HEK293 (cell line): ENCODE data around the gene SPECC1.
A peak's percentile ranks its signal among the peaks of the same experiment; 100 is the strongest.

Experiments used
- CTCF ChIP-seq: fragments of 450-650 bp; formaldehyde crosslinking; IDR thresholded peaks from 2 replicates; pipeline ENCODE4 v1.5.1; 2016; ENCODE audit warnings: missing biosample characterization, missing genetic modification characterization
- MEIS1 ChIP-seq: sonication (generic); formaldehyde crosslinking; IDR thresholded peaks from 2 replicates; pipeline ENCODE4 v1.8.1; 2022; ENCODE audit warnings: missing genetic modification reagents, mild to moderate bottlenecking, borderline replicate concordance
- OVOL3 ChIP-seq: fragments of 450-650 bp; formaldehyde crosslinking; IDR thresholded peaks from 2 replicates; pipeline ENCODE4 v1.5.1; 2016; ENCODE audit warnings: missing biosample characterization, missing genetic modification characterization
- PRDM10 ChIP-seq: fragments of 450-650 bp; formaldehyde crosslinking; IDR thresholded peaks from 2 replicates; pipeline ENCODE4 v1.5.1; 2016; ENCODE audit warnings: missing biosample characterization, missing genetic modification characterization
- RBAK ChIP-seq: fragments of 450-650 bp; formaldehyde crosslinking; IDR thresholded peaks from 2 replicates; pipeline ENCODE4 v1.5.1; 2016; ENCODE audit warnings: missing biosample characterization, missing genetic modification characterization
- REPIN1 ChIP-seq: fragments of 450-650 bp; formaldehyde crosslinking; IDR thresholded peaks from 2 replicates; pipeline ENCODE4 v1.5.1; 2017; ENCODE audit warnings: missing biosample characterization, missing genetic modification characterization, low read depth
- REST ChIP-seq: fragments of 450-650 bp; formaldehyde crosslinking; IDR thresholded peaks from 2 replicates; pipeline ENCODE4 v1.5.1; 2016; ENCODE audit warnings: missing biosample characterization, missing genetic modification characterization
- SCRT2 ChIP-seq: fragments of 450-650 bp; formaldehyde crosslinking; IDR thresholded peaks from 2 replicates; pipeline ENCODE4 v1.5.1; 2016; ENCODE audit warnings: missing biosample characterization, missing genetic modification characterization
- YY2 ChIP-seq: fragments of 450-650 bp; formaldehyde crosslinking; IDR thresholded peaks from 2 replicates; pipeline ENCODE4 v1.5.1; 2016; ENCODE audit warnings: missing biosample characterization, missing genetic modification characterization
- ZBTB8A ChIP-seq: fragments of 450-650 bp; formaldehyde crosslinking; IDR thresholded peaks from 2 replicates; pipeline ENCODE4 v1.5.1; 2016; ENCODE audit warnings: missing biosample characterization, missing genetic modification characterization
- ZNF114 ChIP-seq: fragments of 450-650 bp; formaldehyde crosslinking; IDR thresholded peaks from 2 replicates; pipeline ENCODE4 v1.5.0; 2017; ENCODE audit warnings: missing biosample characterization, missing genetic modification characterization
- ZNF133 ChIP-seq: fragments of 450-650 bp; formaldehyde crosslinking; IDR thresholded peaks from 2 replicates; pipeline ENCODE4 v1.5.1; 2016; ENCODE audit warnings: missing biosample characterization, missing genetic modification characterization
- ZNF146 ChIP-seq: fragments of 450-650 bp; formaldehyde crosslinking; IDR thresholded peaks from 2 replicates; pipeline ENCODE4 v1.5.1; 2016; ENCODE audit warnings: missing biosample characterization, missing genetic modification characterization
- ZNF18 ChIP-seq: fragments of 450-650 bp; formaldehyde crosslinking; IDR thresholded peaks from 2 replicates; pipeline ENCODE4 v1.5.1; 2016; ENCODE audit warnings: missing biosample characterization, missing genetic modification characterization
- ZNF2 ChIP-seq: fragments of 450-650 bp; formaldehyde crosslinking; IDR thresholded peaks from 2 replicates; pipeline ENCODE4 v1.5.1; 2016; ENCODE audit warnings: missing biosample characterization, missing genetic modification characterization
- ZNF202 ChIP-seq: fragments of 450-650 bp; formaldehyde crosslinking; IDR thresholded peaks from 2 replicates; pipeline ENCODE4 v1.5.1; 2016; ENCODE audit warnings: missing biosample characterization, missing genetic modification characterization, borderline replicate concordance
- ZNF214 ChIP-seq: fragments of 450-650 bp; formaldehyde crosslinking; IDR thresholded peaks from 2 replicates; pipeline ENCODE4 v1.5.1; 2017; ENCODE audit warnings: missing biosample characterization, mild to moderate bottlenecking, missing genetic modification characterization, borderline replicate concordance
- ZNF223 ChIP-seq: fragments of 450-650 bp; formaldehyde crosslinking; IDR thresholded peaks from 2 replicates; pipeline ENCODE4 v1.5.1; 2016; ENCODE audit warnings: missing biosample characterization, missing genetic modification characterization
- ZNF239 ChIP-seq: fragments of 450-650 bp; formaldehyde crosslinking; IDR thresholded peaks from 2 replicates; pipeline ENCODE4 v1.5.1; 2016; ENCODE audit warnings: missing biosample characterization, missing genetic modification characterization
- ZNF302 ChIP-seq: fragments of 450-650 bp; formaldehyde crosslinking; IDR thresholded peaks from 2 replicates; pipeline ENCODE4 v1.5.1; 2016; ENCODE audit warnings: missing biosample characterization, missing genetic modification characterization, low read depth
- ZNF423 ChIP-seq: fragments of 450-650 bp; formaldehyde crosslinking; IDR thresholded peaks from 2 replicates; pipeline ENCODE4 v1.5.1; 2016; ENCODE audit warnings: missing biosample characterization, missing genetic modification characterization
- ZNF433 ChIP-seq: fragments of 450-650 bp; formaldehyde crosslinking; IDR thresholded peaks from 2 replicates; pipeline ENCODE4 v1.5.1; 2016; ENCODE audit warnings: missing biosample characterization, missing genetic modification characterization, low read depth
- ZNF501 ChIP-seq: fragments of 450-650 bp; formaldehyde crosslinking; IDR thresholded peaks from 2 replicates; pipeline ENCODE4 v1.5.1; 2016; ENCODE audit warnings: missing biosample characterization, missing genetic modification characterization
- ZNF555 ChIP-seq: fragments of 450-650 bp; formaldehyde crosslinking; conservative IDR thresholded peaks from 2 replicates; pipeline ENCODE4 v1.5.1; 2017; ENCODE audit warnings: missing biosample characterization, mild to moderate bottlenecking, missing genetic modification characterization, inconsistent platforms
- ZNF692 ChIP-seq: fragments of 450-650 bp; formaldehyde crosslinking; IDR thresholded peaks from 2 replicates; pipeline ENCODE4 v1.5.1; 2016; ENCODE audit warnings: missing biosample characterization, missing genetic modification characterization
- ZNF777 ChIP-seq: fragments of 450-650 bp; formaldehyde crosslinking; IDR thresholded peaks from 2 replicates; pipeline ENCODE4 v1.5.1; 2017; ENCODE audit warnings: missing biosample characterization, missing genetic modification characterization, borderline replicate concordance
- ZNF785 ChIP-seq: fragments of 450-650 bp; formaldehyde crosslinking; IDR thresholded peaks from 2 replicates; pipeline ENCODE4 v1.5.1; 2016; ENCODE audit warnings: missing biosample characterization, missing genetic modification characterization
- ZNF791 ChIP-seq: fragments of 450-650 bp; formaldehyde crosslinking; IDR thresholded peaks from 2 replicates; pipeline ENCODE4 v1.5.1; 2016; ENCODE audit warnings: missing biosample characterization, missing genetic modification characterization
- ZNF837 ChIP-seq: fragments of 450-650 bp; formaldehyde crosslinking; IDR thresholded peaks from 2 replicates; pipeline ENCODE4 v1.5.1; 2016; ENCODE audit warnings: missing biosample characterization, missing genetic modification characterization

Gene SPECC1

GRCh38 chr17:20156196-20157000 is 147.2 kb downstream of the SPECC1 start (continued):
- TF ChIP-seq ZNF239 (tag by site-specific recombination) (no peak), ZNF501 (tag by site-specific recombination) (no peak), ZNF214 (no peak), ZNF146 (tag by site-specific recombination) (no peak), MEIS1 (CRISPR knock-in tag) (no peak), ZNF785 (tag by site-specific recombination) (no peak), OVOL3 (tag by site-specific recombination) (no peak), ZNF433 (tag by site-specific recombination) (no peak), ZNF423 (tag by site-specific recombination) (0 out of 2 replicates have a peak, but pooled peaks have one; percentile 34), YY2 (tag by site-specific recombination) (no peak), ZNF133 (tag by site-specific recombination) (no peak), ZNF202 (tag by site-specific recombination) (no peak), ZNF777 (tag by site-specific recombination) (peak; percentile 71; the same call in 1 of the 2 replicates), ZNF18 (tag by site-specific recombination) (0 out of 2 replicates have a peak, but pooled peaks have one; percentile 14), ZNF555 (tag by site-specific recombination) (no peak), ZNF791 (tag by site-specific recombination) (no peak), ZNF114 (no peak), CTCF (tag by site-specific recombination) (no peak), PRDM10 (no peak), SCRT2 (tag by site-specific recombination) (no peak), ZNF837 (tag by site-specific recombination) (no peak), ZNF302 (no peak), REST (tag by site-specific recombination) (0 out of 2 replicates have a peak, but pooled peaks have one; percentile 16), REPIN1 (tag by site-specific recombination) (no peak), ZBTB8A (tag by site-specific recombination) (peak; percentile 77), RBAK (tag by site-specific recombination) (no peak), ZNF2 (tag by site-specific recombination) (no peak), ZNF692 (tag by site-specific recombination) (0 out of 2 replicates have a peak, but pooled peaks have one; percentile 16), ZNF223 (tag by site-specific recombination) (no peak)
